Ureter (tissue), 1 donor: ENCODE results near the gene CCDC33. TPM values are rescaled to one million over a fixed set of nuclear protein-coding genes. Genes with fewer than 3 reads are reported as not detected.

Experiments used
- DNase-seq: peaks from one replicate; pipeline ENCODE4 v3.0.0-alpha.2; 2020; ENCODE audit warnings: low spot score
- total RNA-seq: library from RNA; stranded (reverse); gene quantifications from one replicate; pipeline ENCODE4 v1.2.4, GENCODE V29; 2023
- donor health status: DM: yes; HTN: yes; CAD: no.

The CCDC33 gene
- total RNA-seq, 1 donor from 2014 or later, result 10.2 TPM

GRCh38 chr15:74380361-74381189 is 144.4 kb downstream of the CCDC33 start:
- DNase-seq, result no peak

- no peak for DNase-seq
These were observed 145.0 kb downstream of the CCDC33 start for GRCh38 chr15:74381190-74381453.

GRCh38 chr15:74381481-74381880 is 145.4 kb downstream of the CCDC33 start:
- DNase-seq, result no peak

- DNase-seq, result peak; percentile 87
These were observed 146.1 kb downstream of the CCDC33 start for GRCh38 chr15:74382004-74382816.

GRCh38 chr15:74383286-74383685 is 147.2 kb downstream of the CCDC33 start:
- no peak for DNase-seq

GRCh38 chr15:74383695-74384565 is 147.8 kb downstream of the CCDC33 start:
- peak; percentile 74 for DNase-seq

GRCh38 chr15:74384566-74384880 is 148.4 kb downstream of the CCDC33 start:
- no peak for DNase-seq

GRCh38 chr15:74384881-74385643 is 148.9 kb downstream of the CCDC33 start:
- no peak for DNase-seq

- no peak for DNase-seq
These were observed 149.6 kb downstream of the CCDC33 start for GRCh38 chr15:74385733-74386132.

Other genes with a start within 250 kb of the CCDC33 start
- gene STOML1, start 244.0 kb upstream of the CCDC33 start, total RNA-seq, result 15.0 TPM
- gene PML, start 241.6 kb upstream of the CCDC33 start, total RNA-seq, result 102 TPM
- gene GOLGA6A, start 153.8 kb upstream of the CCDC33 start, total RNA-seq, result not detected
- gene ISLR2, start 105.7 kb upstream of the CCDC33 start, total RNA-seq, result 0.21 TPM
- 37.4 TPM for gene ISLR, start 62.6 kb upstream of the CCDC33 start, total RNA-seq
- 50.9 TPM for gene STRA6, start 33.5 kb upstream of the CCDC33 start, total RNA-seq
- gene CYP11A1, start 131.3 kb downstream of the CCDC33 start, total RNA-seq, result 2.4 TPM
- 2.2 TPM for gene SEMA7A, start 197.6 kb downstream of the CCDC33 start, total RNA-seq
- gene UBL7, start 224.8 kb downstream of the CCDC33 start, total RNA-seq, result 26.7 TPM